ENCODE results near the gene CYB5R4.

Gene CYB5R4

DNA sequence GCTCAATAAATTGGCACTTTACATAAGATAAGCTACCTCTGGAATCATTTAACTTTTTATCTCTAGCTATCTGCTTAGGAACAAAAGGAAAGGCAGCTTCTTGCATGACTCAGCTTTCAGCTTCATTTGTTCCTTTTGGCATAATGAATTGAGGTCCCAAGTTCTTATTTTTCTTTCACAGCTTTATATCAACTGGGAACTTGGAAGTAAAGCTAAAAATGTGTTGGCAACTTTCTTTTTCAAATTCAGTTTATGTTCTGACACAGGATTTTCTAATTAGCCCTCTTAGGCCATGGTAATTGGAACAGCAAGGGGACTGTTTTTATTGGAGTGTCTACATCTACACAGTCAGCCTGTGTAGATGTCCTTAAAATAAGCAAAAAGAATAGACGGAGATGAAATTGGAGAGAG lies 118.8 kb downstream of the CYB5R4 start:
- no peak for DNase-seq

GRCh38 chr6:83978997-83979396 lies 119.5 kb downstream of the CYB5R4 start:
- DNase-seq = no peak

DNA sequence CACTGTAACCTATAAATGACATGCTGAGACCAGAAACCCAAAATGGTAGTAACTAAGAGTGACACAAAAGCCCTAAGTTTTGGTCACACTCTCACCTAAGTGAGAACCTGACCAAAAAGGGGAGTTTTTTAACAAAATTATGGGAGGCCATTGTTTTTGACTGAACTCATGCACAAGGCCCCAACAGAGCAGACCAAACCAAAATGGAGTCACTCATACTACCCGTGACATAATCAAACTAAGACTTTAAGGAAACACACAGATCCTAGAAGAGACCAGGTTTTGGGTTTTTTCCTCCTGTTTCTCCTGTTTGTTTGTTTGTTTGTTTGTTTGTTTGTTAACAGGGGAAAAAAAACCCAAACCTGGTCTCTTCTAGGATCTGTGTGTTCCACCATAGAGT lies 124.9 kb downstream of the CYB5R4 start:
- no peak for DNase-seq

- no peak for DNase-seq
These were observed 125.8 kb downstream of the CYB5R4 start for GRCh38 chr6:83985308-83985713.

- DNase-seq = no peak
These were observed 126.2 kb downstream of the CYB5R4 start for GRCh38 chr6:83985715-83986114.

DNA sequence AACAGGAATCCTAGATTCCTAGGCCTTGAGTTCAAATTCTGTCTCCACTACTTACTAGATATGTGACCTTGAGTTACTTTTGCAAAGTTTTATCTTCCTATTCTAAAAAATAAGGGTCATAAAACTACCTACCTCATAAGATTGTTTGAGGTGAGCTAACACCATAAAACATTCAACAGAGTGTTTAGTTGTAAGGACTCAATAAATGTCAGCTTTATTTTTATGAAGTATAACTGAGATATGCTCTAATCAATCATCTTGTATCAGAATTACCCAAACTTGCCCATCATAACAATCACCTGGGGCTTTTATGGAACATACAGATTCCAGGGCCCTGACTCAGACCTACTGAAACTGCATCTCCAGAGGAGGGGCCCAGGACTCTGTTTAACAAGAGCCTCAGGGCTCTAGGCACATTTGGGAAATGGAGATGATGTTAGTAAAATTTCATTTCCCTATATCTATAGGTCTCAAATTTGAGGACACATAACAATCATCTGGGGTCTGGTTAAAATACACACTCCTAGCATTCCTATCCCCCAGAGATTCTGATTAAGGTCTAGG lies 138.6 kb downstream of the CYB5R4 start:
- DNase-seq = no peak

GRCh38 chr6:84001119-84001518 lies 141.6 kb downstream of the CYB5R4 start:
- DNase-seq = no peak

DNA sequence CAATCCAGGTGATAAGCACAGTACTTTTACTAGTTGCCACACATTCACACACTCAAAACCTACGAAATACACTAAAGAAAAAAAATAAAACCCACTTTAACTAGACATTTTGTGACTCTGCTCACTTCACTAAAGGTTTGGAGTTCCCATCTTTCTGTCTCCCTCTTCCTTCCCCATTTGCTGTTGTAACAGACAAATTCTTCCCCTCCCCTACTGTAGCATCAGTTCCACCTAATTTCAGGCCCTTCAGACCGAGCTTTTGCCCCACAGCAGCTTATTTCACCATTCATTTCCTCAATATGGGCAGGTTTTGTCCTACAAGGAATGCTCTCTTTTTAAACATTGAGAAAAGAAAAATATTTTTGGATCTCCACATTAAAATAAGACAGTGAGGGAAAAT lies 142.7 kb downstream of the CYB5R4 start:
- DNase-seq = no peak

- no peak for DNase-seq
These were observed 143.6 kb downstream of the CYB5R4 start for GRCh38 chr6:84003131-84003530.

- no peak for DNase-seq
These were observed 144.2 kb downstream of the CYB5R4 start for GRCh38 chr6:84003654-84004053.

DNA sequence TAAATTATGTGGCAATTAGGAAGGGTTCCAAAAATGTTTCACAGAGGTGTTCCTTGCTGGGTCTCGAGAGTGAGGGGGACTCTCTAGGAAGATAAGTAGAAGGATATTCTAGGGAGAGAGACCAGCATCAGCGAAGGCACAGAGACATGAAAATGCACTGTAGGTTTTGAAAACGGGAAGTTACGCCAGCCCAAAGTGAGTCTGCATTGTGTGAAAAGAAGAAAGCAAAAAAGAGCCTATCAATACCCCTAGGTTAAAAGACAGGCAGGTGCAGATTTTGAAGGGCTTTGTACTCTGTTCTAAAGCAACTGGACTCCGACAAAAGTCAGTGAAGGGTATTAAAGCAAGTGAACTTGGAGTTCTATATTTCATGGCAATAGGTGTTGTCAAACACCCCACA lies 148.4 kb downstream of the CYB5R4 start:
- no peak for DNase-seq

DNA sequence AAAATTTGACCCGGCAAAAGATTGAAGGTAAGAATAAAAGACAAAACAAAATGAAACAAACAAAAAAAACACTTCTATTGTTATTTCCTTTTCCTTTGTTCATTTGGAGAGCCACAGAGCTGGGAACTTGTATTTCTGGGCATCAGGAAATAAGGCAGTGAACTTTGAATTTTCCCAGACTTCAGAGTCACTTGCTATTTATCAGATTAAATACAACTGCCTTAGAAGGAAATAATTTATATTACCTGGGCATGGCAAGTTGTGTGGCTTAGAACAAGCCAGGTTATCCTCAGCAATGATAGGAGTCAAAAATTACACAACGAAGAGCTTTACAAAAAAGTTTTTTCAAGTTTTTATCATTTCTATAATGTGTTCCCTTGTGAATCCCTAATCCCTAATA lies 153.9 kb downstream of the CYB5R4 start:
- no peak for DNase-seq

- no peak for DNase-seq
These were observed 154.4 kb downstream of the CYB5R4 start for GRCh38 chr6:84013931-84014330.

DNA sequence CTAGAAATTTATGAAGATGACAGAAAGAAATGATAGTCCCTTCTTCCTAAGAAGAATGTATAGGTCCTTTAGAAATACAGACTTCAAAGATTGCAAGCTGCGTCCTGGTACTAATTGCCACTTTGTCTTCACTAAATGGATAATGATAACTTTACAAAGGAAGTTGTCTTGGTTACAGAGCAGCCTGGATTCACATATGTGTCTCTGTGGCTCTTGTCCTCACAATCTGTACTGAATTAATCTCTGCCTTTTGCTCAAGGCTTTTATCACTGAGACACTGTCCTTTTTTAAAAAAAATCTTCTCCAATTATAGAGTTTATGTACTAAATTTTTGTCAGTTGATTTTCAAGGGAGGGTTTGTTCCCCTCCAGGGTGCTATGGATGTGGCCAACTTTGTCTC lies 156.5 kb downstream of the CYB5R4 start:
- DNase-seq = no peak

Data from right kidney (tissue), 1 donor.